SU-DHL-6 (cell line): ENCODE data around the gene CPA3.

Experiments used
- H2AFZ ChIP-seq: fragments of 200-600 bp; sonication (generic); 2 replicates; pipeline ENCODE4 v1.6.1; 2014; ENCODE audit warnings: low read depth, mild to moderate bottlenecking, moderate library complexity, mixed read lengths, antibody characterized with exemption, low read length; ENCODE audit not compliant: severe bottlenecking
- H3F3A ChIP-seq: fragments of 200-600 bp; shearing (Covaris generic); 2 replicates; pipeline ENCODE4 v1.6.0; 2016; ENCODE audit warnings: antibody characterized with exemption, mild to moderate bottlenecking; ENCODE audit not compliant: insufficient read depth
- H3K27ac ChIP-seq: fragments of 200-600 bp; sonication (generic); 2 replicates; pipeline ENCODE4 v1.5.1; 2016; ENCODE audit warnings: low read depth, mild to moderate bottlenecking, low read length, moderate library complexity, mixed read lengths
- H3K27me3 ChIP-seq: fragments of 200-600 bp; sonication (generic), shearing (Covaris generic); 2 replicates; pipeline ENCODE4 v1.6.0; 2014; ENCODE audit warnings: mild to moderate bottlenecking, low read length
- H3K36me3 ChIP-seq: fragments of 200-600 bp; sonication (generic); 2 replicates; pipeline ENCODE4 v1.6.1; 2014; ENCODE audit warnings: mild to moderate bottlenecking, low read length, mixed read lengths
- H3K4me2 ChIP-seq: fragments of 300-600, 200-600 bp; shearing (Covaris generic), sonication (generic); 2 replicates; pipeline ENCODE4 v1.6.0; 2014; ENCODE audit warnings: low read length, low read depth, mild to moderate bottlenecking; ENCODE audit not compliant: poor library complexity, severe bottlenecking
- H3K4me3 ChIP-seq: fragments of 200-600 bp; sonication (generic); 2 replicates; pipeline ENCODE4 v1.5.1; 2014; ENCODE audit warnings: antibody characterized with exemption, low read length, mild to moderate bottlenecking, mixed read lengths; ENCODE audit not compliant: insufficient read depth, poor library complexity, severe bottlenecking
- H3K79me2 ChIP-seq: fragments of 200-600 bp; sonication (generic); 2 replicates; pipeline ENCODE4 v1.6.1; 2014; ENCODE audit warnings: mild to moderate bottlenecking, low read length, moderate library complexity; ENCODE audit not compliant: insufficient read depth
- H3K9ac ChIP-seq: fragments of 200-600 bp; sonication (generic); 2 replicates; pipeline ENCODE4 v1.7.0; 2014; ENCODE audit warnings: mild to moderate bottlenecking, low read length
- H3K9me2 ChIP-seq: fragments of 200-600 bp; sonication (generic); replicated peaks from 2 replicates; pipeline ENCODE4 v1.6.1; 2014; ENCODE audit warnings: low read length; ENCODE audit not compliant: insufficient read depth
- H3K9me3 ChIP-seq: fragments of 200-600 bp; sonication (generic); 2 replicates; pipeline ENCODE4 v1.6.1; 2014; ENCODE audit warnings: low read length, mixed read lengths; ENCODE audit not compliant: insufficient read depth
- H4K20me1 ChIP-seq: fragments of 200-600 bp; sonication (generic); 2 replicates; pipeline ENCODE4 v1.6.1; 2014; ENCODE audit warnings: low read depth, mild to moderate bottlenecking, antibody characterized with exemption, low read length, moderate library complexity, mixed read lengths
- EZH2phosphoT487 ChIP-seq: fragments of 200-600 bp; sonication (generic), shearing (Covaris generic); conservative IDR thresholded peaks from 2 replicates; pipeline ENCODE4 v1.6.1; 2018; ENCODE audit warnings: mild to moderate bottlenecking, antibody characterized with exemption, low read length, moderate library complexity, mixed read lengths
- TF ChIP-seq, protein P1 (sequence below): fragments of 200-600 bp; sonication (generic); IDR thresholded peaks from one replicate; pipeline ENCODE4 v1.5.1; 2017; ENCODE audit warnings: antibody characterized with exemption, mild to moderate bottlenecking, low read length, moderate library complexity; ENCODE audit not compliant: insufficient read depth, poor library complexity, severe bottlenecking

The CPA3 gene

DNA sequence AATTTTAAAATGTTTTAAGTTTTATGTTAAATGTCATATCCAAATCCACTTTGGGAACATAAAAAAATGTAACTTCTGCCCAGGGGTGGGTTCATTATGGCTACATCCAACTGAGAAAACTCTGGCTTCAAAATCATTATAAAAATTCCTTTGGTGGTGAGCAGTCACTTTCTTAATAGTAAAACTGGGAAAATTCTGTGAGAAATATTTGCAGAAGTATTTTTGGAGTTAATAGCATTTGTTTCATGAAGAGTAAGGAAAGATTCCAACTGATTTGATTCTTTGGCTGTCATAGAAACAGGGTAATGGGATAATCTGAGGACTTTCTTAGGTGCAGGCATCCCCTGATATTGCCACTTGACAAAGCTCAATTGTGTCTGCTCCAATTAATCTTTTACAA, 38.8 kb downstream of the CPA3 start:
- Histone ChIP-seq H2AFZ (no peak overlapping the region), H3K27ac (no peak overlapping the region)
- TF ChIP-seq EZH2phosphoT487 = no peak
- TF ChIP-seq, protein P1, sequence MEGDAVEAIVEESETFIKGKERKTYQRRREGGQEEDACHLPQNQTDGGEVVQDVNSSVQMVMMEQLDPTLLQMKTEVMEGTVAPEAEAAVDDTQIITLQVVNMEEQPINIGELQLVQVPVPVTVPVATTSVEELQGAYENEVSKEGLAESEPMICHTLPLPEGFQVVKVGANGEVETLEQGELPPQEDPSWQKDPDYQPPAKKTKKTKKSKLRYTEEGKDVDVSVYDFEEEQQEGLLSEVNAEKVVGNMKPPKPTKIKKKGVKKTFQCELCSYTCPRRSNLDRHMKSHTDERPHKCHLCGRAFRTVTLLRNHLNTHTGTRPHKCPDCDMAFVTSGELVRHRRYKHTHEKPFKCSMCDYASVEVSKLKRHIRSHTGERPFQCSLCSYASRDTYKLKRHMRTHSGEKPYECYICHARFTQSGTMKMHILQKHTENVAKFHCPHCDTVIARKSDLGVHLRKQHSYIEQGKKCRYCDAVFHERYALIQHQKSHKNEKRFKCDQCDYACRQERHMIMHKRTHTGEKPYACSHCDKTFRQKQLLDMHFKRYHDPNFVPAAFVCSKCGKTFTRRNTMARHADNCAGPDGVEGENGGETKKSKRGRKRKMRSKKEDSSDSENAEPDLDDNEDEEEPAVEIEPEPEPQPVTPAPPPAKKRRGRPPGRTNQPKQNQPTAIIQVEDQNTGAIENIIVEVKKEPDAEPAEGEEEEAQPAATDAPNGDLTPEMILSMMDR = no peak

DNA sequence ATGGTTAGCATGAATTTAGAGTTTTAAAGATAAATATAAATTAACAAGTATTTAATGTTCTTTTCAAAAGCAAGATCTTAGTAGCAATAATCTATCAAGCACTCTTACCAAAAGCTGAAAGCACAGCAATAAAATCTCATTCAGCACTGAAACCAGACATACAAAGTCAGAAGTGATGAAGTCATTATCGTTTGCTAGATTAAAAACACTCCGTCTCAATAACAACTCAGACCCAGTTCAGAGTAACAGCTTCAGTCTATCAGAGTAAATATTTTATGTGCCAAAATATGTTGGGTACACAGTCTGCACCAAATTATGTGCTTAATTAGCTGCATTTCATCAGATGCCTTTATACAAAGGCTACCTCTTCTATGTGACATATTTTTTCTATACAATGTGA, 41.6 kb downstream of the CPA3 start:
- Histone ChIP-seq H3K4me3 (no peak overlapping the region), H3K9me3 (no peaks in the 10 kb centered on the region), H3K9me2 (no peaks in the 10 kb centered on the region), H3K27me3 (no peaks in the 10 kb centered on the region), H4K20me1 (no peaks in the 10 kb centered on the region), H2AFZ (no peak overlapping the region), H3K36me3 (no peaks in the 10 kb centered on the region), H3K4me2 (no peak overlapping the region), H3F3A (no peaks in the 10 kb centered on the region), H3K79me2 (no peaks in the 10 kb centered on the region), H3K27ac (no peak overlapping the region), H3K9ac (no peak overlapping the region)
- TF ChIP-seq EZH2phosphoT487 = no peak
- TF ChIP-seq, protein P1 = no peak

More for the DNA sequence above, 38.8 kb downstream of the CPA3 start:
- Histone ChIP-seq H3K4me2 (no peak overlapping the region), H3K9me3 (no peaks in the 10 kb centered on the region), H3K79me2 (no peaks in the 10 kb centered on the region), H3K9ac (no peak overlapping the region), H3K27me3 (no peaks in the 10 kb centered on the region), H4K20me1 (no peaks in the 10 kb centered on the region), H3K9me2 (no peaks in the 10 kb centered on the region), H3K4me3 (no peak overlapping the region), H3F3A (no peaks in the 10 kb centered on the region), H3K36me3 (no peaks in the 10 kb centered on the region)

DNA sequence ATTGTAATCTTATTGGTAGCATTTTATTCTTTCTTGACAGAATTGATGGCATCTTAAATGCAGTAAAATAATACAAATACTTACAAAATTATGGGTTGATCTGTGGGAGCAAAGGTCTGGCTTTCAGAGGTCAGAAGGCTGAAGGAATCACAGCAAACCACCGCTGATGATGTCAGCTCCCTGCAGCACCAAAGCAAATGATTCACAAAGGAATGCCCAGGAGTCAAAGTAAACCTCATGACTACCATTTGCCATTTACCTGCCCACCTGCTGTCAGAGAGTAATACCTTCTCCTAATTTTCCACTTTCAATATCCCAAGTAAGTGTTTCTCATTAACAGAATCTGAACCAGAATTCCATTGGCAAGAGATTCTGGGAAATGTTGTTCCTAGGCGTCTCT, 46.1 kb downstream of the CPA3 start:
- no peak overlapping the region for H3K27ac ChIP-seq
- no peak overlapping the region for H2AFZ ChIP-seq
- H3K9ac ChIP-seq = no peak overlapping the region
- no peaks in the 10 kb centered on the region for H3K36me3 ChIP-seq
- no peaks in the 10 kb centered on the region for H3F3A ChIP-seq
- no peaks in the 10 kb centered on the region for H3K79me2 ChIP-seq
- no peaks in the 10 kb centered on the region; the same call in 1 of the 2 replicates for H4K20me1 ChIP-seq
- H3K27me3 ChIP-seq = no peaks in the 10 kb centered on the region
- H3K9me3 ChIP-seq = no peaks in the 10 kb centered on the region
- no peaks in the 10 kb centered on the region for H3K9me2 ChIP-seq
- no peak overlapping the region for H3K4me3 ChIP-seq
- H3K4me2 ChIP-seq = no peak overlapping the region
- TF ChIP-seq, protein P1 = no peak
- no peak for TF ChIP-seq EZH2phosphoT487

- H3K4me2 ChIP-seq = no peak overlapping the region
- no peak overlapping the region for H3K4me3 ChIP-seq
- H2AFZ ChIP-seq = no peak overlapping the region
- H3K27me3 ChIP-seq = no peaks in the 10 kb centered on the region
- H3K27ac ChIP-seq = no peak overlapping the region
- TF ChIP-seq, protein P1 = no peak
- TF ChIP-seq EZH2phosphoT487 = no peak
- no peaks in the 10 kb centered on the region; the same call in 1 of the 2 replicates for H4K20me1 ChIP-seq
- H3K9me2 ChIP-seq = no peaks in the 10 kb centered on the region
- H3K36me3 ChIP-seq = no peaks in the 10 kb centered on the region
- no peak overlapping the region for H3K9ac ChIP-seq
- no peaks in the 10 kb centered on the region for H3K79me2 ChIP-seq
- H3F3A ChIP-seq = no peaks in the 10 kb centered on the region
- no peaks in the 10 kb centered on the region for H3K9me3 ChIP-seq
Observed at GRCh38 chr3:148911592-148911991, 46.5 kb downstream of the CPA3 start.
